HEK293 (cell line): ENCODE measurements around the gene RGS8.

Experiments used
- PRDM1 ChIP-seq: fragments of 450-650 bp; formaldehyde crosslinking; IDR thresholded peaks from 2 replicates; pipeline ENCODE4; 2016; ENCODE audit warnings: missing biosample characterization, missing genetic modification characterization
- SP2 ChIP-seq: fragments of 450-650 bp; formaldehyde crosslinking; IDR thresholded peaks from 2 replicates; pipeline ENCODE4 v1.5.1; 2016; ENCODE audit warnings: missing biosample characterization, missing genetic modification characterization
- ZBTB8A ChIP-seq: fragments of 450-650 bp; formaldehyde crosslinking; IDR thresholded peaks from 2 replicates; pipeline ENCODE4 v1.5.1; 2016; ENCODE audit warnings: missing biosample characterization, missing genetic modification characterization
- ZNF132 ChIP-seq: fragments of 450-650 bp; formaldehyde crosslinking; IDR thresholded peaks from 2 replicates; pipeline ENCODE4 v1.5.1; 2017; ENCODE audit warnings: missing biosample characterization, missing genetic modification characterization, borderline replicate concordance
- ZNF510 ChIP-seq: fragments of 450-650 bp; formaldehyde crosslinking; IDR thresholded peaks from 2 replicates; pipeline ENCODE4 v1.5.1; 2018; ENCODE audit warnings: mild to moderate bottlenecking, missing genetic modification characterization, missing biosample characterization; ENCODE audit not compliant: insufficient replicate concordance
- ZNF530 ChIP-seq: fragments of 450-650 bp; formaldehyde crosslinking; IDR thresholded peaks from 2 replicates; pipeline ENCODE4 v1.5.1; 2016; ENCODE audit warnings: low read depth, missing biosample characterization, missing genetic modification characterization
- ZNF544 ChIP-seq: fragments of 450-650 bp; formaldehyde crosslinking; IDR thresholded peaks from 2 replicates; pipeline ENCODE4 v1.5.0; 2017; ENCODE audit warnings: missing biosample characterization, missing genetic modification characterization
- TF ChIP-seq, protein P1 (sequence below): fragments of 450-650 bp; formaldehyde crosslinking; IDR thresholded peaks from 2 replicates; pipeline ENCODE4 v1.5.1; 2016; ENCODE audit warnings: missing biosample characterization, missing genetic modification characterization

GRCh38 chr1:182643699-182644098, 40.7 kb downstream of the RGS8 start:
- TF ChIP-seq ZNF544 (tag by site-specific recombination) (no peak), ZBTB8A (tag by site-specific recombination) (peak; percentile 30; the same call in 1 of the 2 replicates), ZNF510 (no peak), ZNF530 (tag by site-specific recombination) (no peak), PRDM1 (tag by site-specific recombination) (no peak), ZNF132 (tag by site-specific recombination) (no peak), SP2 (no peak)
- TF ChIP-seq, protein P1, sequence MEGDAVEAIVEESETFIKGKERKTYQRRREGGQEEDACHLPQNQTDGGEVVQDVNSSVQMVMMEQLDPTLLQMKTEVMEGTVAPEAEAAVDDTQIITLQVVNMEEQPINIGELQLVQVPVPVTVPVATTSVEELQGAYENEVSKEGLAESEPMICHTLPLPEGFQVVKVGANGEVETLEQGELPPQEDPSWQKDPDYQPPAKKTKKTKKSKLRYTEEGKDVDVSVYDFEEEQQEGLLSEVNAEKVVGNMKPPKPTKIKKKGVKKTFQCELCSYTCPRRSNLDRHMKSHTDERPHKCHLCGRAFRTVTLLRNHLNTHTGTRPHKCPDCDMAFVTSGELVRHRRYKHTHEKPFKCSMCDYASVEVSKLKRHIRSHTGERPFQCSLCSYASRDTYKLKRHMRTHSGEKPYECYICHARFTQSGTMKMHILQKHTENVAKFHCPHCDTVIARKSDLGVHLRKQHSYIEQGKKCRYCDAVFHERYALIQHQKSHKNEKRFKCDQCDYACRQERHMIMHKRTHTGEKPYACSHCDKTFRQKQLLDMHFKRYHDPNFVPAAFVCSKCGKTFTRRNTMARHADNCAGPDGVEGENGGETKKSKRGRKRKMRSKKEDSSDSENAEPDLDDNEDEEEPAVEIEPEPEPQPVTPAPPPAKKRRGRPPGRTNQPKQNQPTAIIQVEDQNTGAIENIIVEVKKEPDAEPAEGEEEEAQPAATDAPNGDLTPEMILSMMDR (tag by site-specific recombination), result no peak
